22Rv1 (cell line): ENCODE measurements around the gene PISD.

ENCODE experiments used
- H3K27ac ChIP-seq: fragments of 450-650 bp; 2 replicates; pipeline ENCODE4 v1.5.1; 2017
- ZFX ChIP-seq: fragments of 450-650 bp; IDR thresholded peaks from 2 replicates; pipeline ENCODE4 v1.6.1; 2017; ENCODE audit warnings: antibody characterized with exemption, borderline replicate concordance
- TF ChIP-seq, protein P1 (sequence below): fragments of 450-650 bp; IDR thresholded peaks from 2 replicates; pipeline ENCODE4 v1.5.1; 2017; ENCODE audit warnings: mild to moderate bottlenecking

PISD gene

DNA sequence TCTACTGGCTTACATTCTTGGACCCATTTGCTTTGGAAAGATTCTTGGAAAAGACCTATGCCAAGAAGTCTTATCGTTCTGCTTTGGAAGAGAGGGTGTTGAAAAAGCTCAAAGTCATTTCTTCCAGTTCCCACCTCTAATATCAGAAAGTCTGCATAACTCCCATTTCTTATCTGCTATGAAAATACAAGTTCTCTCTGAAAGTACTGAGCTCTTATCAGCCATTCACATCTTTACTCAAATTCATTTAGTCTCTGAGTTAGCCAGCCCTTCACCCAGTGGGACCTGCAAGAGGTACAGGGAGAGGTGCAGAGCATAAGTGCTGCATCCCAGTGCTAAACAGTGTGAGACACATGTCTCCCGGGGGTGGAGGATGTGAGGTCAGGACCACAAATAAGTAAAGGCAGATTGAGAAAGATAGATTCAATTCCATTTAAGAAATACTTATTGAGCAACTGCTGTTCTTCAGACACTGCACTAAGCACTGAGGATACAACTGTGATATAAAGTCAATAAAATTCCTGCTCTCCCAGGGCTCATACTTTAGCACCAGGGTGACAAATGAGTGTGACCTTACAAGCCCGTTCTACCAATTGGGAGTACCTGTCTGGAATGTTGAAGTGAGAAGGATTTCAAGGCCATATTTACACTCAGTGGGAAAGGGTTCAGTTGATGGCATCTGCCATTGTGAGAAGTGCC, 76.7 kb downstream of the PISD start:
- TF ChIP-seq ZFX = no peak
- TF ChIP-seq, protein P1, sequence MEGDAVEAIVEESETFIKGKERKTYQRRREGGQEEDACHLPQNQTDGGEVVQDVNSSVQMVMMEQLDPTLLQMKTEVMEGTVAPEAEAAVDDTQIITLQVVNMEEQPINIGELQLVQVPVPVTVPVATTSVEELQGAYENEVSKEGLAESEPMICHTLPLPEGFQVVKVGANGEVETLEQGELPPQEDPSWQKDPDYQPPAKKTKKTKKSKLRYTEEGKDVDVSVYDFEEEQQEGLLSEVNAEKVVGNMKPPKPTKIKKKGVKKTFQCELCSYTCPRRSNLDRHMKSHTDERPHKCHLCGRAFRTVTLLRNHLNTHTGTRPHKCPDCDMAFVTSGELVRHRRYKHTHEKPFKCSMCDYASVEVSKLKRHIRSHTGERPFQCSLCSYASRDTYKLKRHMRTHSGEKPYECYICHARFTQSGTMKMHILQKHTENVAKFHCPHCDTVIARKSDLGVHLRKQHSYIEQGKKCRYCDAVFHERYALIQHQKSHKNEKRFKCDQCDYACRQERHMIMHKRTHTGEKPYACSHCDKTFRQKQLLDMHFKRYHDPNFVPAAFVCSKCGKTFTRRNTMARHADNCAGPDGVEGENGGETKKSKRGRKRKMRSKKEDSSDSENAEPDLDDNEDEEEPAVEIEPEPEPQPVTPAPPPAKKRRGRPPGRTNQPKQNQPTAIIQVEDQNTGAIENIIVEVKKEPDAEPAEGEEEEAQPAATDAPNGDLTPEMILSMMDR = no peak

DNA sequence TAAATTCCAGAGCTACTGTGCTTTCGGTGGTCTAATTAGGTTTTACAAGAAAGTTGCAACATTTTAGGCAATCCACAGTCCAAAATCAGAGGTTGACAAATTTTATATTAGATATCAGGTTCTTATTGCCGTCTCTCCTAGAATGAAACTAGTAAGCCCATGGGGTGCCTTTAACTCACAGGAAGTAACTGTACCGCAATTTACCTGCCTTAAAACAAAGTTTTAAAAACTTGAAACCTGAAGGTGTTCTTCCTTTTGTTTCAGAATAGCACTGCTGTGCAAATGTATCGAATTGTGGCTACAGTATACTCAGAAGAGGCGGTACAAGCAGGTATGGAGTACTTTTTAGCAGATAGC, 77.2 kb downstream of the PISD start:
- TF ChIP-seq ZFX = no peak
- TF ChIP-seq, protein P1 = no peak
- peak overlapping the region; percentile 60 for H3K27ac ChIP-seq

More for the DNA sequence above, 76.7 kb downstream of the PISD start:
- H3K27ac ChIP-seq = peak overlapping the region; percentile 60

DNA sequence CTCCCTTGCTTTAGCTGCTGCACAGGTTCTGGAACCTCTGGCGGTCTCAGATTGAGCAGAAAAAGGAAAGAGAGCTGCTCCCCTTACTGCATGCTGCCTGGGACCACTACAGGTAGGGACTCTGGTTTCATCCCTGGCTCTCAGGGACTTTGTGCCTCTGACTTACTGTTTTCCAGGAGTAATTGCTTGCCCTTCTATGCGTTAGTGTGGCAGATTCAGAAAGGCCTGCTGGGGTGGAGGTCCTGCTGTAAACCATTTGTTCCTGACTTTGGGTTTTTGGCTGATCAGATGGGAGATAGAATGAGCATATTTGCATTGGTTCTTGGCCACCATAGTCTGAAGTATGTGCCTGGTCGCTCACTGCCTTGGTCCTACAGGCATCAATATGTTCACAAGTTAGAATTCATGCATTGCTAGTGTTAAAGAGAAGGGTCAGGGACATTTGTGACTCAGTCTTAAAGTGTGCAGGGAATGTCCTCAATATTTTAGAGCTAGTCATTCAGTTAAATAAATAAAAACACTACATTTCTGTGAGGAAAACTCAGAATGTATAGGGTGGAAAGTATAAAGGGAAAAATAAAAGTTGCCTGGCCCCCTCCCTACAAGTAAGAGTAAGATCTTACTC, 78.0 kb downstream of the PISD start:
- no peak overlapping the region for H3K27ac ChIP-seq
- TF ChIP-seq, protein P1 = no peak
- TF ChIP-seq ZFX = no peak

DNA sequence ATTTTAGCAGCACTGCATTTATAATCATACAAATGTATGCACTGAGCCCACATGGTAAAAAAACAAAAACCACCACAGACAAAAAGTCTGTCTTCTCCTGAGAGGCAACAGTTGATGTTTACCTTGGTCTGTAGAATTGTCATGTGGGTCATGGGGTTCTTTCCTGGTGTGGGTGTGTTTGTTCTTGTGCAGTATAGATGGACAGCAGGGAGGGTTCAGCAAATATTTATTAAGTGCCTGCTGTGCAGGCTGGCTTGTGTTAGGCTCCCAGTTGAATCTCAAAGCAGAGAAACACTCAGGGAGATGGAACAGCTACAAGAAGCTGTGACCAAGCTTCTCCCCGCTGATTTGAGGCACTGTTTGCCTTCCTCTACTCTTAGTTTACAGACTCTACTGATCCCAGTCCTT, 82.2 kb downstream of the PISD start:
- H3K27ac ChIP-seq = peak overlapping the region; percentile 78
- no peak for TF ChIP-seq ZFX
- TF ChIP-seq, protein P1 = no peak

DNA sequence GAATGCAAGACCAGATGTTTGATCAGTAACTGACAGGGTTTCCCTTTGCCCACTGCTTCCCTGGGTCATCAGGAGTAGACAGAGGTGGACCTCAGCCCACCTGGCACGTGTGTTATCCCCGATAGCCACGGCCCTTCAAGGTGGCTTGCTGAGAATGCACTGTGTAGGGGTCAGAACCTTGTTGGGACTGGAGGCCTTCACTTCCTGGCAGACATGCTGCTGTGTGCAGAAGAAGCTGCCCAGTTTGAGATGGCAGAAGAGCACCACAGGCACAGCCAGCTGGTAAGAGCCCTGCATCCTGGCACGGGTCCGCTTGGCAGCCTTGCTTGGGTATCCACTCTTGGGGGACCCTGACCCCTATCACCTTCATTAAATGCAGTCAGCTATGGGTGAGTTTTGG, 83.8 kb downstream of the PISD start:
- H3K27ac ChIP-seq = no peak overlapping the region; the same call in 1 of the 2 replicates
- no peak for TF ChIP-seq ZFX
- TF ChIP-seq, protein P1 = no peak

DNA sequence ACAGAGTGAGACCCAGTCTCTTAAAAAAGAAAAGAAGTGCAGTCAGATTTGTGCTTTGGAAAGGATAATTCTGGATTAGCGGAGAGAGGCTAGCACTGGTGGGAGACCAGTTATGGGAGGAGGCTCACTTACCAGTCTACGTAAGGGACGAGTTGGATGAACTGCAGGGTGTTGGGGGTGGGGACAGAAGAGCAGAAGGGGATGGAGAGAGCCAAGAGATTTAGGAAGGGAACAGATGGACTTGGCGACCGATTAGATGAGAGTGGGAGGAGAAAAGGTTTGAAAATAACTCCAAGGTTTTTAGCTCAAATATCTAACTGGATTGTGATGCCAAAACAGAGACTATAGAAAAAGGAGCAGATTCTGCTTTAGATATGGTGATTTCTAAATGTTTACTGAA, 84.3 kb downstream of the PISD start:
- no peak for TF ChIP-seq ZFX
- TF ChIP-seq, protein P1 = no peak
- no peak overlapping the region; the same call in 1 of the 2 replicates for H3K27ac ChIP-seq

DNA sequence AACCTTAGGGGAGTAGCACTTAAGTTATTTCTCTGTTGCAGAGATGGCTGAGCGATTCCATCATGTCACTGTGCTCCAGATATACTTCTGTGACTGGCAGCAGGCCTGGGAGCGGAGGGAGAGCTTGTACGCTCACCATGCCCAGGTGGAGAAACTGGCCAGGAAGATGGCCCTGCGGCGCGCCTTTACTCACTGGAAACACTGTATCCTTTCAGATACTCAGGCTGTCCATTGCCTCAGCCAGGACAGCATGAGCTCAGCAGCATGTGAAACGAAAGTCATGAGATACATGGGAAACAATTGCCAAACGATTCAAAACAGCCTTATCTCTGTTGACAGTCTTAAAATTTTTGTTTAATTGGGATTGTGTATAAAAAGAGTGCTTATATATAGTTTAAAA, 86.8 kb downstream of the PISD start:
- TF ChIP-seq, protein P1 = no peak
- no peak for TF ChIP-seq ZFX
- H3K27ac ChIP-seq = no peak overlapping the region
